Activated T-cell treated with anti-CD3 and anti-CD28 coated beads, Interleukin-2, amount 50 U/mL, for 4 hours (primary cell): Measurements from ENCODE around the gene PCAT6. TPM values are rescaled to one million over a fixed set of nuclear protein-coding genes. Genes with fewer than 3 reads are reported as not detected.
A peak's percentile ranks its signal among the peaks of the same experiment; 100 is the strongest.
"Not testable (repeated sequence)": the region's sequence is repeated elsewhere in the genome, so short reads cannot be mapped to it uniquely, and the experiment has no call there.

ENCODE experiments used
- ATAC-seq, 2 donors: fragments of 200-7000 bp; cut with Tn5 transposase; one replicate each; pipeline ENCODE4 v1.10.0; 2021
- DNase-seq: peaks from one replicate; pipeline ENCODE4 v3.0.0-alpha.2; 2020
- H3K27me3 Mint-ChIP-seq: one replicate; pipeline ENCODE4 v1.8.0; 2021; ENCODE audit warnings: low read depth, mixed read lengths
- H3K36me3 Mint-ChIP-seq: one replicate; pipeline ENCODE4 v1.8.0; 2022; ENCODE audit warnings: mixed read lengths; ENCODE audit not compliant: insufficient read depth
- H3K4me1 Mint-ChIP-seq: one replicate; pipeline ENCODE4 v1.8.0; 2021; ENCODE audit warnings: low read depth, mixed read lengths
- H3K4me3 Mint-ChIP-seq: one replicate; pipeline ENCODE4 v1.8.0; 2021; ENCODE audit warnings: mild to moderate bottlenecking, moderate library complexity, mixed read lengths
- H3K9me3 Mint-ChIP-seq: one replicate; pipeline ENCODE4 v1.8.0; 2021; ENCODE audit warnings: mixed read lengths
- total RNA-seq, 3 donors: library from RNA; stranded (reverse); gene quantifications; one replicate each; pipeline ENCODE4 v1.2.1, GENCODE V29; 2021

The PCAT6 gene
- total RNA-seq, 3 donors from 2014 or later: 0.48 TPM; not detected in 2

- no peak for DNase-seq
- ATAC-seq: no peak
- H3K9me3 Mint-ChIP-seq: no peaks in the 10 kb centered on the region
- H3K4me1 Mint-ChIP-seq: peaks cover 12% of the 10 kb centered on the region
- H3K27me3 Mint-ChIP-seq: no peaks in the 10 kb centered on the region
- H3K36me3 Mint-ChIP-seq: no peaks in the 10 kb centered on the region
- no peak overlapping the region for H3K4me3 Mint-ChIP-seq
Observed at GRCh38 chr1:202815120-202815519, 4.4 kb downstream of the PCAT6 start.

GRCh38 chr1:202818819-202819218, 8.1 kb downstream of the PCAT6 start:
- no peak for DNase-seq
- no peak overlapping the region for H3K4me3 Mint-ChIP-seq
- no peaks in the 10 kb centered on the region for H3K9me3 Mint-ChIP-seq
- ATAC-seq: no peak
- H3K4me1 Mint-ChIP-seq: no peaks in the 10 kb centered on the region
- H3K36me3 Mint-ChIP-seq: no peaks in the 10 kb centered on the region
- no peaks in the 10 kb centered on the region for H3K27me3 Mint-ChIP-seq

- Mint-ChIP-seq H3K4me1 (no peaks in the 10 kb centered on the region), H3K36me3 (no peaks in the 10 kb centered on the region), H3K4me3 (no peak overlapping the region), H3K9me3 (no peaks in the 10 kb centered on the region), H3K27me3 (peaks cover 4% of the 10 kb centered on the region)
- ATAC-seq: no peak
- no peak for DNase-seq
Observed at GRCh38 chr1:202821467-202821866, 10.7 kb downstream of the PCAT6 start.

- Mint-ChIP-seq H3K9me3 (no peaks in the 10 kb centered on the region), H3K4me3 (no peak overlapping the region), H3K27me3 (peaks cover 4% of the 10 kb centered on the region), H3K36me3 (no peaks in the 10 kb centered on the region), H3K4me1 (no peaks in the 10 kb centered on the region)
- no peak for ATAC-seq
- DNase-seq: no peak
Observed at GRCh38 chr1:202825748-202826147, 15.0 kb downstream of the PCAT6 start.

GRCh38 chr1:202829223-202829622, 18.5 kb downstream of the PCAT6 start:
- not testable (repeated sequence) for H3K27me3 Mint-ChIP-seq, H3K9me3 Mint-ChIP-seq, H3K4me3 Mint-ChIP-seq, ATAC-seq, DNase-seq, H3K4me1 Mint-ChIP-seq, H3K36me3 Mint-ChIP-seq

GRCh38 chr1:202831906-202832305, 21.2 kb downstream of the PCAT6 start:
- no peaks in the 10 kb centered on the region for H3K9me3 Mint-ChIP-seq

GRCh38 chr1:202834771-202835547, 24.2 kb downstream of the PCAT6 start:
- no peak overlapping the region for H3K4me3 Mint-ChIP-seq
- ATAC-seq: peak; percentile 68 to 73
- no peaks in the 10 kb centered on the region for H3K9me3 Mint-ChIP-seq
- no peaks in the 10 kb centered on the region for H3K27me3 Mint-ChIP-seq
- no peaks in the 10 kb centered on the region for H3K36me3 Mint-ChIP-seq
- peak; percentile 10 for DNase-seq
- H3K4me1 Mint-ChIP-seq: peaks cover 37% of the 10 kb centered on the region

More at GRCh38 chr1:202831906-202832305, 21.2 kb downstream of the PCAT6 start:
- peaks cover 28% of the 10 kb centered on the region for H3K4me1 Mint-ChIP-seq
- no peaks in the 10 kb centered on the region for H3K27me3 Mint-ChIP-seq
- DNase-seq: no peak
- ATAC-seq: no peak
- H3K36me3 Mint-ChIP-seq: no peaks in the 10 kb centered on the region
- no peak overlapping the region for H3K4me3 Mint-ChIP-seq

- DNase-seq: peak; percentile 7
- ATAC-seq: peak; percentile 46 to 51
- Mint-ChIP-seq H3K4me1 (peaks cover 37% of the 10 kb centered on the region), H3K4me3 (peak overlapping the region; percentile 21), H3K27me3 (no peaks in the 10 kb centered on the region), H3K9me3 (no peaks in the 10 kb centered on the region), H3K36me3 (no peaks in the 10 kb centered on the region)
Observed at GRCh38 chr1:202835548-202836072, 24.9 kb downstream of the PCAT6 start.

- DNase-seq: no peak
- H3K4me1 Mint-ChIP-seq: peaks cover 37% of the 10 kb centered on the region
- no peak overlapping the region for H3K4me3 Mint-ChIP-seq
- H3K27me3 Mint-ChIP-seq: no peaks in the 10 kb centered on the region
- no peak for ATAC-seq
- no peaks in the 10 kb centered on the region for H3K9me3 Mint-ChIP-seq
- H3K36me3 Mint-ChIP-seq: no peaks in the 10 kb centered on the region
Observed at GRCh38 chr1:202836623-202837403, 26.1 kb downstream of the PCAT6 start.

- ATAC-seq: no peak
Observed at GRCh38 chr1:202837746-202838262, 27.1 kb downstream of the PCAT6 start.

GRCh38 chr1:202843081-202843480, 32.3 kb downstream of the PCAT6 start:
- Mint-ChIP-seq H3K36me3 (no peaks in the 10 kb centered on the region), H3K9me3 (no peaks in the 10 kb centered on the region), H3K27me3 (peaks cover 1% of the 10 kb centered on the region), H3K4me3 (no peak overlapping the region), H3K4me1 (peaks cover under 1% of the 10 kb centered on the region)
- DNase-seq (no peak), ATAC-seq (no peak)

More at GRCh38 chr1:202837746-202838262, 27.1 kb downstream of the PCAT6 start:
- H3K4me1 Mint-ChIP-seq: peaks cover 37% of the 10 kb centered on the region
- no peak for DNase-seq
- H3K36me3 Mint-ChIP-seq: no peaks in the 10 kb centered on the region
- no peak overlapping the region for H3K4me3 Mint-ChIP-seq
- H3K27me3 Mint-ChIP-seq: no peaks in the 10 kb centered on the region
- no peaks in the 10 kb centered on the region for H3K9me3 Mint-ChIP-seq

GRCh38 chr1:202844259-202844658, 33.5 kb downstream of the PCAT6 start:
- DNase-seq (no peak), ATAC-seq (no peak)
- no peaks in the 10 kb centered on the region for H3K36me3 Mint-ChIP-seq
- no peaks in the 10 kb centered on the region for H3K9me3 Mint-ChIP-seq
- H3K4me3 Mint-ChIP-seq: no peak overlapping the region
- H3K27me3 Mint-ChIP-seq: peaks cover 1% of the 10 kb centered on the region
- H3K4me1 Mint-ChIP-seq: no peaks in the 10 kb centered on the region

- Mint-ChIP-seq H3K27me3 (peaks cover 1% of the 10 kb centered on the region), H3K9me3 (no peaks in the 10 kb centered on the region), H3K4me3 (no peak overlapping the region), H3K36me3 (no peaks in the 10 kb centered on the region), H3K4me1 (no peaks in the 10 kb centered on the region)
- ATAC-seq (no peak), DNase-seq (no peak)
Observed at GRCh38 chr1:202844935-202845334, 34.2 kb downstream of the PCAT6 start.

- H3K27me3 Mint-ChIP-seq: peaks cover 1% of the 10 kb centered on the region
- no peaks in the 10 kb centered on the region for H3K9me3 Mint-ChIP-seq
- H3K4me3 Mint-ChIP-seq: no peak overlapping the region
- H3K4me1 Mint-ChIP-seq: no peaks in the 10 kb centered on the region
- H3K36me3 Mint-ChIP-seq: no peaks in the 10 kb centered on the region
- peak in 1 of 2 donors; percentile 14 for ATAC-seq
- DNase-seq: no peak
Observed at GRCh38 chr1:202848191-202848542, 37.4 kb downstream of the PCAT6 start.
